ENCODE measurements around the gene GBP3.

DNA sequence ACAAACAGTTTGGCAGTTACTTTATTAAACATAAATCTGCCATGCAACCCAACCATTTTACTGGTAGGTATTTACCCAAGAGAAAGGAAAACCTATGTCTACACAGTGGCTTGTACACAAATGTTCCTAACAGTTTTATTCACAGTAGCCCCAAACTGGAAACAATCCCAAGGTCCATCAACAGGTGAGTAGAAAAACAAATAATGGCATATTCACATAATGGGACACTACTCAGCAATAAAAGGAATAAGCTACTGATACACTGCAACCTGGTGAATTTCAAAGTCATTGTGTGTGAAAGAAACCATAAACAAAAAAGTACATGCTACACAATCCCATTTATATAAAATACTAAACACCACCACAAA, 42.9 kb downstream of the GBP3 start:
- TF ChIP-seq POLR2AphosphoS5 (IDR thresholded peaks at IDR 0.05; ENCODE audit: borderline replicate concordance, low read depth, low read length) (no peak), EZH2 (IDR thresholded peaks at IDR 0.05) (no peak)

Data from SK-N-MC (cell line).